Osteocyte (in vitro differentiated cells): ENCODE results near the gene LRRC3B. TPM values are rescaled to one million over a fixed set of nuclear protein-coding genes. Genes with fewer than 3 reads are reported as not detected.

ENCODE experiments used
- DNase-seq: peaks from one replicate; pipeline ENCODE4 v3.0.0; 2021; ENCODE audit warnings: mixed read lengths; ENCODE audit not compliant: unreplicated experiment; ENCODE audit errors: extremely low spot score
- H3K27ac Mint-ChIP-seq: one replicate; pipeline ENCODE4 v1.8.0; 2021; ENCODE audit warnings: mild to moderate bottlenecking, mixed read lengths; ENCODE audit not compliant: unreplicated experiment
- H3K27me3 Mint-ChIP-seq: one replicate; pipeline ENCODE4 v1.8.0; 2021; ENCODE audit warnings: mixed read lengths; ENCODE audit not compliant: unreplicated experiment
- H3K36me3 Mint-ChIP-seq: one replicate; pipeline ENCODE4 v1.8.0; 2021; ENCODE audit warnings: mixed read lengths; ENCODE audit not compliant: unreplicated experiment
- H3K4me1 Mint-ChIP-seq: one replicate; pipeline ENCODE4 v1.8.0; 2021; ENCODE audit warnings: mixed read lengths; ENCODE audit not compliant: unreplicated experiment
- H3K4me3 Mint-ChIP-seq: one replicate; pipeline ENCODE4 v1.8.0; 2021; ENCODE audit warnings: mild to moderate bottlenecking, moderate library complexity, mixed read lengths; ENCODE audit not compliant: unreplicated experiment
- H3K9me3 Mint-ChIP-seq: one replicate; pipeline ENCODE4 v1.8.0; 2021; ENCODE audit warnings: mixed read lengths; ENCODE audit not compliant: unreplicated experiment
- CTCF ChIP-seq: fragments of 200-600 bp; sonication (generic); IDR thresholded peaks from 2 replicates; pipeline ENCODE4 v1.5.0; 2021; ENCODE audit warnings: antibody characterized with exemption, mild to moderate bottlenecking, moderate library complexity
- total RNA-seq: library from RNA; stranded (reverse); gene quantifications from 2 replicates; pipeline ENCODE4 v1.2.1, GENCODE V29; 2021

Gene LRRC3B
- total RNA-seq, 1 donor from 2014 or later, result not detected

- Mint-ChIP-seq H3K27me3 (peaks cover 2% of the 10 kb centered on the region), H3K4me3 (no peak overlapping the region), H3K36me3 (no peaks in the 10 kb centered on the region), H3K9me3 (peaks cover 7% of the 10 kb centered on the region), H3K4me1 (no peaks in the 10 kb centered on the region), H3K27ac (no peak overlapping the region)
- DNase-seq, result no peak
- no peak for TF ChIP-seq CTCF
Observed at GRCh38 chr3:26714485-26714884, 91.9 kb downstream of the LRRC3B start.

- no peak for DNase-seq
- Mint-ChIP-seq H3K36me3 (no peaks in the 10 kb centered on the region), H3K27me3 (peaks cover 2% of the 10 kb centered on the region), H3K27ac (no peak overlapping the region), H3K9me3 (peaks cover 7% of the 10 kb centered on the region), H3K4me3 (no peak overlapping the region), H3K4me1 (no peaks in the 10 kb centered on the region)
- no peak for TF ChIP-seq CTCF
Observed at GRCh38 chr3:26715431-26715830, 92.9 kb downstream of the LRRC3B start.

- Mint-ChIP-seq H3K27me3 (peaks cover 2% of the 10 kb centered on the region), H3K27ac (no peak overlapping the region), H3K4me3 (no peak overlapping the region), H3K9me3 (peaks cover 7% of the 10 kb centered on the region), H3K4me1 (no peaks in the 10 kb centered on the region), H3K36me3 (no peaks in the 10 kb centered on the region)
- TF ChIP-seq CTCF, result no peak
- DNase-seq, result no peak
Observed at GRCh38 chr3:26718315-26718714, 95.7 kb downstream of the LRRC3B start.

- no peaks in the 10 kb centered on the region for H3K4me1 Mint-ChIP-seq
- H3K4me3 Mint-ChIP-seq, result no peak overlapping the region
- no peak overlapping the region for H3K27ac Mint-ChIP-seq
Observed at GRCh38 chr3:26719134-26719533, 96.6 kb downstream of the LRRC3B start.

GRCh38 chr3:26721047-26721446 is 98.5 kb downstream of the LRRC3B start:
- Mint-ChIP-seq H3K27me3 (peaks cover 2% of the 10 kb centered on the region), H3K4me3 (no peak overlapping the region), H3K9me3 (peaks cover 7% of the 10 kb centered on the region), H3K27ac (no peak overlapping the region), H3K4me1 (no peaks in the 10 kb centered on the region), H3K36me3 (no peaks in the 10 kb centered on the region)
- DNase-seq, result no peak
- TF ChIP-seq CTCF, result no peak

More at GRCh38 chr3:26719134-26719533, 96.6 kb downstream of the LRRC3B start:
- Mint-ChIP-seq H3K36me3 (no peaks in the 10 kb centered on the region), H3K27me3 (peaks cover 2% of the 10 kb centered on the region), H3K9me3 (peaks cover 7% of the 10 kb centered on the region)
- no peak for DNase-seq
- TF ChIP-seq CTCF, result no peak
